ENCODE data around the gene TFAP2A.

The TFAP2A gene

GRCh38 chr6:10412461-10413261 lies 2.2 kb downstream of the TFAP2A start:
- DNase-seq, result no peak

- DNase-seq, result no peak
Measured at GRCh38 chr6:10411971-10412460, 2.9 kb downstream of the TFAP2A start.

- DNase-seq, result no peak
Measured at GRCh38 chr6:10411131-10411970, 3.5 kb downstream of the TFAP2A start.

- DNase-seq, result no peak
Measured at GRCh38 chr6:10410207-10411050, 4.4 kb downstream of the TFAP2A start.

GRCh38 chr6:10409731-10410206 lies 5.1 kb downstream of the TFAP2A start:
- DNase-seq, result no peak

- DNase-seq, result no peak
Measured at GRCh38 chr6:10409233-10409721, 5.6 kb downstream of the TFAP2A start.

- DNase-seq, result no peak
Measured at GRCh38 chr6:10408457-10408856, 6.4 kb downstream of the TFAP2A start.

- DNase-seq, result no peak
Measured at GRCh38 chr6:10407674-10408054, 7.2 kb downstream of the TFAP2A start.

GRCh38 chr6:10407018-10407673 lies 7.7 kb downstream of the TFAP2A start:
- no peak for DNase-seq

- no peak for DNase-seq
Measured at GRCh38 chr6:10406556-10406955, 8.3 kb downstream of the TFAP2A start.

- DNase-seq, result no peak
Measured at GRCh38 chr6:10405513-10405900, 9.4 kb downstream of the TFAP2A start.

GRCh38 chr6:10404799-10405512 lies 9.9 kb downstream of the TFAP2A start:
- DNase-seq, result no peak

- DNase-seq, result peak; percentile 97
Measured at GRCh38 chr6:10404107-10404798, 10.6 kb downstream of the TFAP2A start.

- no peak for DNase-seq
Measured at GRCh38 chr6:10403385-10404106, 11.3 kb downstream of the TFAP2A start.

GRCh38 chr6:10402648-10403311 lies 12.1 kb downstream of the TFAP2A start:
- no peak for DNase-seq

- DNase-seq, result no peak
Measured at GRCh38 chr6:10401632-10402223, 13.1 kb downstream of the TFAP2A start.

GRCh38 chr6:10401004-10401536 lies 13.8 kb downstream of the TFAP2A start:
- DNase-seq, result no peak

GRCh38 chr6:10400330-10400729 lies 14.5 kb downstream of the TFAP2A start:
- DNase-seq, result no peak

GRCh38 chr6:10399451-10399850 lies 15.4 kb downstream of the TFAP2A start:
- DNase-seq, result no peak
